Keratinocyte (primary cell): ENCODE results near the gene GPR137B. TPM values are rescaled to one million over a fixed set of nuclear protein-coding genes. Genes with fewer than 3 reads are reported as not detected.

Experiments used
- DNase-seq: peaks from one replicate; pipeline ENCODE4 v3.0.0-alpha.2; 2011; ENCODE audit warnings: low read depth, missing footprints, low spot score
- FAIRE-seq: peaks from 2 replicates; lab custom pipeline; 2011; peaks lifted over from hg19 to GRCh38; lab: Jason Lieb, UNC
- H2AFZ ChIP-seq: 2 replicates; pipeline ENCODE4 v1.6.0; 2012; ENCODE audit warnings: low read length, control low read depth, inconsistent platforms; ENCODE audit not compliant: control insufficient read depth
- H3K27ac ChIP-seq: 2 replicates; pipeline ENCODE4 v1.5.1; 2011; ENCODE audit warnings: low read length; ENCODE audit not compliant: control insufficient read depth, insufficient read depth
- H3K27me3 ChIP-seq: 3 replicates; pipeline ENCODE4 v1.6.0; 2011; ENCODE audit warnings: low read length; ENCODE audit not compliant: control insufficient read depth, insufficient read depth; ENCODE audit errors: extremely low read depth
- H3K36me3 ChIP-seq, 2 experiments: 2 replicates in 1 of 2; 3 replicates in 1 of 2; pipeline ENCODE4 v1.5.1; 2011; ENCODE audit warnings: low read length in 2 of 2, mild to moderate bottlenecking in 1 of 2; ENCODE audit not compliant: control insufficient read depth in 2 of 2, insufficient read depth in 2 of 2; ENCODE audit errors: extremely low read depth in 1 of 2
- H3K4me1 ChIP-seq: 3 replicates; pipeline ENCODE4 v1.5.1; 2011; ENCODE audit warnings: low read length; ENCODE audit not compliant: control insufficient read depth, insufficient read depth; ENCODE audit errors: extremely low read depth
- H3K4me2 ChIP-seq: 3 replicates; pipeline ENCODE4 v1.6.0; 2011; ENCODE audit warnings: low read depth, low read length; ENCODE audit not compliant: control insufficient read depth, insufficient read depth; ENCODE audit errors: extremely low read depth
- H3K4me3 ChIP-seq, 3 experiments: fragments of 200-600 bp in 1 of 3; sonication (generic) in 1 of 3; 2 replicates in 2 of 3; 3 replicates in 1 of 3; pipeline ENCODE4 v1.5.1; 2011 to 2016; ENCODE audit warnings: low read length in 3 of 3, mild to moderate bottlenecking in 3 of 3, control low read depth in 2 of 3, inconsistent platforms in 1 of 3, low read depth in 1 of 3, mixed read lengths in 1 of 3, mixed run types in 1 of 3, moderate library complexity in 1 of 3; ENCODE audit not compliant: control insufficient read depth in 2 of 3, insufficient read depth in 2 of 3; ENCODE audit errors: extremely low read depth in 1 of 3
- H3K79me2 ChIP-seq: 2 replicates; pipeline ENCODE4 v1.6.0; 2012; ENCODE audit warnings: low read length; ENCODE audit not compliant: control insufficient read depth, insufficient read depth
- H3K9ac ChIP-seq: 3 replicates; pipeline ENCODE4 v1.6.0; 2011; ENCODE audit warnings: low read length; ENCODE audit not compliant: control insufficient read depth, insufficient read depth; ENCODE audit errors: extremely low read depth
- H3K9me1 ChIP-seq: 3 replicates; pipeline ENCODE4 v1.6.0; 2011; ENCODE audit warnings: low read length; ENCODE audit not compliant: control insufficient read depth, insufficient read depth; ENCODE audit errors: extremely low read depth
- H3K9me3 ChIP-seq: 2 replicates; pipeline ENCODE4 v1.5.1; 2012; ENCODE audit warnings: low read depth, low read length; ENCODE audit not compliant: control insufficient read depth
- H4K20me1 ChIP-seq: 3 replicates; pipeline ENCODE4 v1.6.0; 2011; ENCODE audit warnings: low read length; ENCODE audit not compliant: control insufficient read depth, insufficient read depth; ENCODE audit errors: extremely low read depth
- EZH2 ChIP-seq: IDR thresholded peaks from one replicate; pipeline ENCODE4 v1.6.1; 2012; ENCODE audit warnings: inconsistent platforms, mild to moderate bottlenecking, low read length, moderate library complexity
- dilution Hi-C: fragments of 300-500 bp; cut with MboI; formaldehyde crosslinking; loops from one replicate; pipeline ENCODE4 v1.7.0; 2020; ENCODE audit warnings: low sequenced_read_pairs; ENCODE audit not compliant: extremely low pct_ligation_motif_present
- polyA plus RNA-seq, 5 experiments: library from polyadenylated mRNA; depleted of rRNA in 3 of 5; stranded (reverse) in 3 of 5; stranded (forward) in 1 of 5; unstranded in 1 of 5; fragments of >200 nt; gene quantifications; 1 replicate in 1 of 5; 2 replicates in 3 of 5; 3 replicates in 1 of 5; pipeline versions ENCODE4 v1.2.1 to v1.2.3, GENCODE V29; 2011 to 2012; ENCODE audit warnings: missing spikeins in 2 of 5, low read depth in 1 of 5, low replicate concordance in 1 of 5
- TF ChIP-seq, protein P1 (sequence below), 3 experiments: IDR thresholded peaks in 1 of 3; conservative IDR thresholded peaks in 1 of 3; optimal IDR thresholded peaks in 1 of 3; 2 replicates in 2 of 3; 3 replicates in 1 of 3; pipeline versions ENCODE3 to v1.5.1; 2011; ENCODE audit warnings: low read length in 3 of 3, mild to moderate bottlenecking in 3 of 3, moderate library complexity in 2 of 3, control low read depth in 1 of 3, inconsistent platforms in 1 of 3; ENCODE audit not compliant: insufficient read depth in 2 of 3; ENCODE audit errors: extremely low read depth in 1 of 3

The GPR137B gene
- polyA plus RNA-seq, 1 donor (not counting 4 experiments of a cell fraction or from before 2014, with no cell fraction given), result 7.1 TPM

DNA sequence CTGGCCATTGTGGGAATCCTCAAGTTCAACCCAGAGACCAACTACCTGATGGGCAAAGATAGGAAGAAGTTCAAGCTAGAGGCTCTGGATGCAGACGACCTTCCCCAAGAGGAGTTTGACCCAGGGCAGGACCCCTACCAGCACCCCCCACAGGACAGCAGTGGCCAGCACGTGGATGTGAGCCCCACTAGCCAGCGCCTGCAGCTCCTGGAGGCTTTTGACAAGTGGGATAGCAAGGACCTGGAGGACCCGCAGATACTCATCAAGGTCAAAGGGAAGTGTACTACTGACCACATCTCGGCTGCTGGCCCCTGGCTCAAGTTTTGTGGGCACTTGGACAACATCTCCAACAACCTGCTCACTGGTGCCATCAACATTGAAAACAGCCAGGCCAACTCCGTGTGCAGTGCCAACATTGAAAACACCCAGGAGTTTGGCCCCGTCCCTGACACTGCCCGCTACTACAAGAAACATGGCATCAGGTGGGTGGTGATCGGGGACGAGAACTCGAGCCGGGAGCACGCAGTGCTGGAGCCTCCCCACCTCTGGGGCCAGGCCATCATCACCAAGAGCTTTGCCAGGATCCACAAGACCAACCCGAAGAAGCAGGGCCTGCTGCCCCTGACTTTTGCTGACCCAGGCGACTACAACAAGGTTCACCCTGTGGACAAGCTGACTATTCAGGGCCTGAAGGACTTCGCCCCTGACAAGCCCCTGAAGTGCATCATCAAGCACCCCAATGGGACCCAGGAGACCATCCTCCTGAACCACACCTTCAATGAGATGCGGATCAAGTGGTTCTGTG is 30.6 kb upstream of the GPR137B start:
- no peaks in the 10 kb centered on the region for H3K79me2 ChIP-seq
- TF ChIP-seq EZH2, result no peak
- TF ChIP-seq, protein P1, sequence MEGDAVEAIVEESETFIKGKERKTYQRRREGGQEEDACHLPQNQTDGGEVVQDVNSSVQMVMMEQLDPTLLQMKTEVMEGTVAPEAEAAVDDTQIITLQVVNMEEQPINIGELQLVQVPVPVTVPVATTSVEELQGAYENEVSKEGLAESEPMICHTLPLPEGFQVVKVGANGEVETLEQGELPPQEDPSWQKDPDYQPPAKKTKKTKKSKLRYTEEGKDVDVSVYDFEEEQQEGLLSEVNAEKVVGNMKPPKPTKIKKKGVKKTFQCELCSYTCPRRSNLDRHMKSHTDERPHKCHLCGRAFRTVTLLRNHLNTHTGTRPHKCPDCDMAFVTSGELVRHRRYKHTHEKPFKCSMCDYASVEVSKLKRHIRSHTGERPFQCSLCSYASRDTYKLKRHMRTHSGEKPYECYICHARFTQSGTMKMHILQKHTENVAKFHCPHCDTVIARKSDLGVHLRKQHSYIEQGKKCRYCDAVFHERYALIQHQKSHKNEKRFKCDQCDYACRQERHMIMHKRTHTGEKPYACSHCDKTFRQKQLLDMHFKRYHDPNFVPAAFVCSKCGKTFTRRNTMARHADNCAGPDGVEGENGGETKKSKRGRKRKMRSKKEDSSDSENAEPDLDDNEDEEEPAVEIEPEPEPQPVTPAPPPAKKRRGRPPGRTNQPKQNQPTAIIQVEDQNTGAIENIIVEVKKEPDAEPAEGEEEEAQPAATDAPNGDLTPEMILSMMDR (optimal IDR thresholded peaks at IDR 0.05 in 1 of 3, IDR thresholded peaks at IDR 0.05 in 1 of 3, conservative IDR thresholded peaks at IDR 0.05 in 1 of 3; ENCODE audit: extremely low read depth in 1 of 3, insufficient read depth in 2 of 3, low read length in 3 of 3), result no peak

DNA sequence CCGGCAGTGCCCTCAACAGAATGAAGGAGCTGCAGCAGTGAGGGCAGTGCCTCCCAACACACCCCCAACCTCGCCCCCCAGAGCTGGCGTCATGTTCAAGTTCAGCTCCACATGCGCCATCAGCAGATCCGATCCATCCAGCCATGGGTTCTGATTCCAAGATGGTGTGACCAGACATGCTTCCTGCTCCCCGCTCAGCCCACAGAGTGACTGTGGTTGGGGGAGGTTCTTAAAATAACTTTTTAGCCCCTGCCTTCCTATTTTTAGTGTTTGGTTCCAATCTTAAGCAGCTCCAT is 30.1 kb upstream of the GPR137B start:
- H3K4me2 ChIP-seq, result no peak overlapping the region

More for the DNA sequence above, 30.6 kb upstream of the GPR137B start:
- Histone ChIP-seq H3K4me3 (no peak overlapping the region), H3K36me3 (no peaks in the 10 kb centered on the region), H2AFZ (no peak overlapping the region), H3K9me1 (no peaks in the 10 kb centered on the region), H4K20me1 (no peaks in the 10 kb centered on the region), H3K9me3 (no peaks in the 10 kb centered on the region), H3K4me2 (no peak overlapping the region), H3K9ac (no peak overlapping the region), H3K27me3 (no peaks in the 10 kb centered on the region), H3K27ac (no peak overlapping the region), H3K4me1 (peaks cover 7% of the 10 kb centered on the region)
- dilution Hi-C loops, result no loop called here
- DNase-seq (no peak), FAIRE-seq (no peak)

More for the DNA sequence above, 30.1 kb upstream of the GPR137B start:
- Histone ChIP-seq H3K9me3 (no peaks in the 10 kb centered on the region), H3K4me3 (no peak overlapping the region), H3K4me1 (peaks cover 2% of the 10 kb centered on the region), H4K20me1 (no peaks in the 10 kb centered on the region), H3K27me3 (no peaks in the 10 kb centered on the region), H2AFZ (no peak overlapping the region), H3K79me2 (no peaks in the 10 kb centered on the region), H3K36me3 (no peaks in the 10 kb centered on the region), H3K9me1 (no peaks in the 10 kb centered on the region), H3K9ac (no peak overlapping the region), H3K27ac (no peak overlapping the region)
- no peak for FAIRE-seq
- TF ChIP-seq, protein P1 (optimal IDR thresholded peaks at IDR 0.05 in 1 of 3, IDR thresholded peaks at IDR 0.05 in 1 of 3, conservative IDR thresholded peaks at IDR 0.05 in 1 of 3; ENCODE audit: extremely low read depth in 1 of 3, insufficient read depth in 2 of 3, low read length in 3 of 3), result no peak
- TF ChIP-seq EZH2, result no peak
- dilution Hi-C loops, result no loop called here
- no peak for DNase-seq
